ENCODE results near the gene EDNRB. TPM values are rescaled to one million over a fixed set of nuclear protein-coding genes. Genes with fewer than 3 reads are reported as not detected.

The EDNRB gene
- total RNA-seq, 2 donors from 2014 or later = 14.8 to 18.9 TPM

DNA sequence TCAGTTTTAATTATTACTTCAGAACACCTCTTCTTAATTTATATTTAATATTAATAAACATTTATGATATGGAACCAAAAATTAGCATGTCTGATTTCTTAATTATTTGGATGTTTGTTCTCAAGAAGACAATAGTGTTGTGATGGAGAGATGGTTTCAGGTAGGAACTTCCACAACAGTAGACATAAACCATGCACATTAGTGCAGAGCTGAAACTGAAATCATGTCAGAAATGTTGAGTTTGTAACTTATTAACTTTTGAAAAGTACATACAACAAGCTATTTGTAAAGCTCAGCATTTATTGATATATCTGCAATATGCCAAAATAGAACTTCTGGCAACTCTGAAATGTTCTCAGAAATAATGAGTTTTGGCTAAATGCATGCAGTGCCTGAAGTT lies 11.8 kb upstream of the EDNRB start:
- no peak for TF ChIP-seq POLR2AphosphoS5 (IDR thresholded peaks at IDR 0.05)
- Histone ChIP-seq H3K27me3 (replicated peaks; ENCODE audit: insufficient read depth) (no peaks in the 10 kb centered on the region), H3K4me1 (replicated peaks) (no peaks in the 10 kb centered on the region), H3K4me3 (no peak overlapping the region), H3K36me3 (no peaks in the 10 kb centered on the region), H3K9me3 (no peaks in the 10 kb centered on the region), H3K27ac (no peak overlapping the region)
- intact Hi-C loops (cut with DNase I) = no loop called here
- DNase-seq (ENCODE audit: low spot score) = no peak

DNA sequence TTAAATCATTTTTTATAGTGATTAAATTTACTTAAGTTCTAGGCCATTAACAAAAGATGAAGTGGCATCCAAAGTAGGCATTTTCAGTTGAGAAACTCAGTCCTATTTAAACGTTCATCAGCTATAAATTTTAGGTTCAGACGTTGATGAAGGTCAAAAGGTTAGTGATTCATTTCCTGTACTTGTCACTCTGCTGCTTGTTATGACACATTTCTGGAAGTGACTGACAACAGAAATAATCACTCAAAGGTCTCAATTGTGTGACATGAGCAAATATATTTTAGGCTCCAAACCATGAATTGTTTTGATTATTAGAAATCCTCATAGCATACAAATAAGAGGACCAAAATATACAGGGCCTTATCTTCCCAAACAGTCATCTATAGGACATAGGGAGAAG lies 10.3 kb upstream of the EDNRB start:
- Histone ChIP-seq H3K27me3 (replicated peaks; ENCODE audit: insufficient read depth) (no peaks in the 10 kb centered on the region), H3K4me1 (replicated peaks) (no peaks in the 10 kb centered on the region), H3K4me3 (no peak overlapping the region), H3K9me3 (no peaks in the 10 kb centered on the region), H3K36me3 (no peaks in the 10 kb centered on the region), H3K27ac (no peak overlapping the region)
- intact Hi-C loops (cut with DNase I) = loop anchor here (10.0 kb wide), 1 partner anchor 196 kb away; no protein-coding TSS in a partner anchor
- TF ChIP-seq POLR2A (IDR thresholded peaks at IDR 0.05) (no peak), POLR2AphosphoS5 (IDR thresholded peaks at IDR 0.05) (no peak)
- TF ChIP-seq, protein P1, sequence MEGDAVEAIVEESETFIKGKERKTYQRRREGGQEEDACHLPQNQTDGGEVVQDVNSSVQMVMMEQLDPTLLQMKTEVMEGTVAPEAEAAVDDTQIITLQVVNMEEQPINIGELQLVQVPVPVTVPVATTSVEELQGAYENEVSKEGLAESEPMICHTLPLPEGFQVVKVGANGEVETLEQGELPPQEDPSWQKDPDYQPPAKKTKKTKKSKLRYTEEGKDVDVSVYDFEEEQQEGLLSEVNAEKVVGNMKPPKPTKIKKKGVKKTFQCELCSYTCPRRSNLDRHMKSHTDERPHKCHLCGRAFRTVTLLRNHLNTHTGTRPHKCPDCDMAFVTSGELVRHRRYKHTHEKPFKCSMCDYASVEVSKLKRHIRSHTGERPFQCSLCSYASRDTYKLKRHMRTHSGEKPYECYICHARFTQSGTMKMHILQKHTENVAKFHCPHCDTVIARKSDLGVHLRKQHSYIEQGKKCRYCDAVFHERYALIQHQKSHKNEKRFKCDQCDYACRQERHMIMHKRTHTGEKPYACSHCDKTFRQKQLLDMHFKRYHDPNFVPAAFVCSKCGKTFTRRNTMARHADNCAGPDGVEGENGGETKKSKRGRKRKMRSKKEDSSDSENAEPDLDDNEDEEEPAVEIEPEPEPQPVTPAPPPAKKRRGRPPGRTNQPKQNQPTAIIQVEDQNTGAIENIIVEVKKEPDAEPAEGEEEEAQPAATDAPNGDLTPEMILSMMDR (IDR thresholded peaks at IDR 0.05) = no peak
- no peak for DNase-seq (ENCODE audit: low spot score)
- 12% methylated on average over 2 of the region's 2 CpGs for WGBS

DNA sequence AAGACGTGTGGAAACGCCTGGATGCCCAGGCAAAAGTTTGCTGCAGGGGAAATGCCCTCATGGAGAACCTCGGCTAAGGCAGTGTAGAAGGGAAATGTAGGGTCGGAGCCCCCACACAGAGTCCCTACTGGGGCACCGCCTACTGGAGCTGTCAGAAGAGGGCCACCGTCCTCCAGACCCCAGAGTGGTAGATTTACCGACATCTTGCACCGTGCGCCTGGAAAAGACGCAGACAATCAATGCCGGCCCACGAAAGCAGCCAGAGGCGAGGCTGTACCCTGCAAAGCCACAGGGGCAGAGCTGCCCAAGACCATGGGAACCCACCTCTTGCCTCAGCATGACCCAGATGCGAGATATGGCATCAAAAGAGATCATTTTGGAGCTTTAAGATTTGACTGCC lies 7.0 kb upstream of the EDNRB start:
- Histone ChIP-seq H3K4me1 (replicated peaks) (no peaks in the 10 kb centered on the region), H3K36me3 (no peaks in the 10 kb centered on the region), H3K27ac (no peak overlapping the region), H3K27me3 (replicated peaks; ENCODE audit: insufficient read depth) (no peaks in the 10 kb centered on the region), H3K4me3 (no peak overlapping the region), H3K9me3 (no peaks in the 10 kb centered on the region)
- WGBS = 93% methylated on average over 14 of the region's 14 CpGs
- TF ChIP-seq POLR2AphosphoS5 (IDR thresholded peaks at IDR 0.05) (no peak), POLR2A (IDR thresholded peaks at IDR 0.05) (no peak)
- TF ChIP-seq, protein P1 (IDR thresholded peaks at IDR 0.05) = no peak
- DNase-seq (ENCODE audit: low spot score) = no peak
- intact Hi-C loops (cut with DNase I) = loop anchor here (10.0 kb wide), 1 partner anchor 199 kb away; no protein-coding TSS in a partner anchor

DNA sequence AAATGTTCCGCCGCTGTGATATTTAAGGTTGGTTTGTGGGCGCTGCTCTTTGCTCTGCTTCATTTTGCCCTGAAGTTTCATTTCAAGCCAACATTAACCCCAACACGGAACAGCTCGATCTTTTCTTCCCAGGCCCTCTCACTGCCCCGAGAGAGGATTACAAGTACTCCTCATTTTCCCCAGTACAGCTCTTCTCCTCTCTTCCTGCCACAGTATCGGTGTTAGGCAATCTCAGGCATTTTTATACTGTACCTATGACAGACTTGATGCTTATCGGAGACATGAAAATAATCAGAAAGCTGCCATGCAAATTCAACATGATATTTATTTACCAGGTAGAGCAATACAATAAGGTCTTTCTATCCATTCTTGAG lies 1.3 kb upstream of the EDNRB start:
- H3K27ac ChIP-seq = no peak overlapping the region

DNA sequence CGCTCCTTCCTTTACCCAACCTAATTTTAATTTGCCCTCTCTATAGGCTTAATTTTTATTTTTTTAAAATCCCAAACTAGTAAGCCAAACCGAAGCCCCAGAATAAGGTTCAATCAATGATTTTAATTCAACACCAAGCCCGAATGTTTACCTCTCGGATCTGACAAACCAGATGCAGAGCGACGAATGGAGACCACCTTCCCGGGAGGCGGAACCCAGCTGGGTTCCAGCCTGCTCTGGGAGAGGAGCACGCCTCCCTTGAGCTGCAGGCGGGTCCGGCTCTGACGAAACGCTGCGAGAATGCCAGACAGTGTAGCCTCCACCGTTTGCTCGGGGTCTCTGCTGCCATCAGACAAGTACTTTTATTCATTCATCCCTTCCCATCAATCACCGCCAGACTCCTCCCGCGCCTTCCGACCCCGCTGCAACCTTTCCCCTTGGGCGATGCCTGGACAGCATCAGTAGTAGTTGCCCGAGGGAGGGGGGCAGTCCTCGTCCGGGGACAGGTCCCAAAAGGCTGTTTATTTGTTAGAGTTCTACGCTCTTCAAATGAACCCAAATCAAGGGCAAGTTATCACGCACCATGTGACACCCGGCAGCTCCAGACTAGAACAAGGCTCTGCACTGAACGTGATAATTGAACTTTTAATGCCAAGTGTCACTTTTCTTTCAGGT lies 752 bp upstream of the EDNRB start:
- DNase-seq (ENCODE audit: low spot score) = peak; percentile 8
- WGBS = 2% methylated on average over 25 of the region's 29 CpGs

More for the DNA sequence above, 1.3 kb upstream of the EDNRB start:
- H3K36me3 ChIP-seq = no peaks in the 10 kb centered on the region
- intact Hi-C loops (cut with DNase I) = loop anchor here (5.0 to 10.0 kb wide), 2 partner anchors 133 to 205 kb away; no protein-coding TSS in a partner anchor
- peak overlapping the region; percentile 31 to 39 for H3K4me3 ChIP-seq
- H3K4me1 ChIP-seq (replicated peaks) = no peaks in the 10 kb centered on the region
- DNase-seq (ENCODE audit: low spot score) = no peak
- no peaks in the 10 kb centered on the region for H3K27me3 ChIP-seq (replicated peaks; ENCODE audit: insufficient read depth)
- 23% methylated on average over 8 of the region's 8 CpGs for WGBS
- TF ChIP-seq POLR2AphosphoS5 (IDR thresholded peaks at IDR 0.05) = no peak
- no peaks in the 10 kb centered on the region for H3K9me3 ChIP-seq

More for the DNA sequence above, 752 bp upstream of the EDNRB start:
- Histone ChIP-seq H3K4me3 (peak overlapping the region; percentile 31 to 39), H3K9me3 (no peaks in the 10 kb centered on the region), H3K4me1 (replicated peaks) (no peaks in the 10 kb centered on the region), H3K27ac (peak overlapping the region; percentile 27 to 41), H3K27me3 (replicated peaks; ENCODE audit: insufficient read depth) (no peaks in the 10 kb centered on the region), H3K36me3 (no peaks in the 10 kb centered on the region)
- intact Hi-C loops (cut with DNase I) = loop anchor here (5.0 kb wide), 1 partner anchor 132 kb away; no protein-coding TSS in a partner anchor
- TF ChIP-seq, protein P1 (IDR thresholded peaks at IDR 0.05) = no peak
- TF ChIP-seq POLR2AphosphoS5 (IDR thresholded peaks at IDR 0.05) (no peak), POLR2A (IDR thresholded peaks at IDR 0.05) (no peak)
